OCI-LY1 (cell line): ENCODE data around the gene ZDHHC12.

ENCODE experiments used
- CTCF ChIP-seq: fragments of 200-600 bp; sonication (generic), shearing (Covaris generic); IDR thresholded peaks from 2 replicates; pipeline ENCODE4 v1.5.1; 2017; ENCODE audit warnings: mild to moderate bottlenecking, antibody characterized with exemption, low read length, moderate library complexity, mixed read lengths
- EZH2 ChIP-seq: fragments of 200-600 bp; sonication (generic), shearing (Covaris generic); IDR thresholded peaks from 2 replicates; pipeline ENCODE4 v1.8.0; 2017; ENCODE audit warnings: borderline replicate concordance, mixed run types, mild to moderate bottlenecking, antibody characterized with exemption, low read length, moderate library complexity, mixed read lengths

- TF ChIP-seq CTCF (no peak), EZH2 (no peak)
Observed at GRCh38 chr9:128718475-128718874, 5.5 kb downstream of the ZDHHC12 start.
